ENCODE data around the gene SNRNP25. TPM values are rescaled to one million over a fixed set of nuclear protein-coding genes. Genes with fewer than 3 reads are reported as not detected.

SNRNP25 gene
- total and polyA plus RNA-seq, 2 of the 8 experiments (the other 6 are each of a cell fraction or from before 2014, with no cell fraction given) = 53.0 to 58.4 TPM

- ChIA-PET CTCF (ENCODE audit: partially characterized antibody) (interaction anchor here (0.6 to 25.7 kb wide), 7 partner anchors 8 to 155 kb away, joined by 3 to 856 read pairs (median 6); partner anchors contain the start of gene RHBDF1), POLR2A (ENCODE audit: partially characterized antibody) (interaction anchor here (1.0 to 2.2 kb wide), 4 partner anchors 11 to 20 kb away, joined by 3 to 7 read pairs (median 4); no protein-coding TSS in a partner anchor)
- TF ChIP-seq POLR2A (IDR thresholded peaks at IDR 0.05; ENCODE audit: control extremely low read depth in 1 of 2, low read depth in 2 of 2, low read length in 2 of 2) (0 out of 3 replicates have a peak, but pooled peaks of 1 of the 2 experiments have one; percentile 32), SP2 (IDR thresholded peaks at IDR 0.05; ENCODE audit: low read length) (no peak), POLR2AphosphoS5 (IDR thresholded peaks at IDR 0.05; ENCODE audit: low read depth, low read length) (no peak; the same call in 1 of the 2 replicates), POU5F1 (IDR thresholded peaks at IDR 0.05; ENCODE audit: low read depth, low read length) (no peak)
- DNase-seq (ENCODE audit: low read depth in 1 of 2, low spot score in 2 of 2) (no peak), FAIRE-seq (no peak)
- no peaks in the 10 kb centered on the region for H3K23me2 ChIP-seq (ENCODE audit: low read depth, low read length)
- no peak overlapping the region for H3K56ac ChIP-seq (replicated peaks; ENCODE audit: insufficient read length, low read depth, low read length)
- no peaks in the 10 kb centered on the region for H3K79me2 ChIP-seq (ENCODE audit: control insufficient read depth in 1 of 2, insufficient read depth in 2 of 2, low read length in 2 of 2)
- WGBS, 2 experiments (ENCODE audit: extremely low coverage in 1 of 2, insufficient coverage in 1 of 2, insufficient read length in 1 of 2, insufficient replicate concordance in 2 of 2, low coverage in 1 of 2, low lambda C conversion rate in 2 of 2, missing lambda C conversion rate in 1 of 2) = 94% methylated on average over 17 of the region's 18 CpGs; no CpG with 5 or more reads in 1 of the 2 experiments
- H4K8ac ChIP-seq (ENCODE audit: extremely low read depth, insufficient read depth, low read length) = no peak overlapping the region
- no peak overlapping the region for H2AK5ac ChIP-seq (ENCODE audit: low read depth, low read length)
- peaks cover 7 to 12% of the 10 kb centered on the region in 2 experiments for H4K20me1 ChIP-seq (replicated peaks in 1 of 2; ENCODE audit: control insufficient read depth in 1 of 2, insufficient read depth in 2 of 2, low read length in 2 of 2)
- H4K5ac ChIP-seq (ENCODE audit: insufficient read length, low read depth, low read length) = no peak overlapping the region
- no peak overlapping the region for H3K27ac ChIP-seq (ENCODE audit: low read depth, low read length)
- H3K36me3 ChIP-seq (ENCODE audit: control insufficient read depth in 2 of 4, insufficient read depth in 4 of 4, low read length in 3 of 4) = peaks cover 7 to 13% (median 11%) of the 10 kb centered on the region in 4 experiments; a peak in 7 of 8 replicates
- H4K91ac ChIP-seq (replicated peaks; ENCODE audit: insufficient read length, low read length) = no peak overlapping the region
- H2BK5ac ChIP-seq (ENCODE audit: low read depth, low read length) = no peak overlapping the region; the same call in 1 of the 2 replicates
- no peaks in the 10 kb centered on the region for H3K79me1 ChIP-seq (ENCODE audit: low read depth, low read length)
- H3K18ac ChIP-seq (ENCODE audit: extremely low read depth, low read length) = no peak overlapping the region
- H2AFZ ChIP-seq (ENCODE audit: low read length) = no peak overlapping the region
- H3K23ac ChIP-seq (ENCODE audit: insufficient read length) = no peak overlapping the region
- H3K14ac ChIP-seq (ENCODE audit: insufficient read length) = no peak overlapping the region
- H3K9me3 ChIP-seq (ENCODE audit: insufficient read depth in 2 of 2, low read depth in 1 of 2, low read length in 1 of 2) = no peaks in the 10 kb centered on the region
- H2BK120ac ChIP-seq (replicated peaks; ENCODE audit: low read depth, low read length) = no peak overlapping the region
- H3K4me3 ChIP-seq (ENCODE audit: extremely low read depth in 1 of 4, insufficient read depth in 2 of 4, low read depth in 3 of 4, low read length in 4 of 4) = no peak overlapping the region
- no peaks in the 10 kb centered on the region for H3K27me3 ChIP-seq (replicated peaks in 1 of 4; ENCODE audit: control insufficient read depth in 3 of 4, extremely low read depth in 1 of 4, insufficient read depth in 3 of 4, low read length in 3 of 4)
- H3K4me2 ChIP-seq (ENCODE audit: insufficient read depth in 1 of 2, low read depth in 2 of 2, low read length in 2 of 2) = no peak overlapping the region
- no peak overlapping the region for H3K4ac ChIP-seq (replicated peaks; ENCODE audit: insufficient read length, low read depth, low read length)
- H2BK12ac ChIP-seq (ENCODE audit: low read depth, low read length) = no peak overlapping the region
- peaks cover 0 to 8% (median 2%) of the 10 kb centered on the region in 4 experiments; a peak in 5 of 7 replicates for H3K4me1 ChIP-seq (replicated peaks in 1 of 4; ENCODE audit: control insufficient read depth in 3 of 4, insufficient read depth in 4 of 4, low read length in 3 of 4)
- no peak overlapping the region for H2BK15ac ChIP-seq (ENCODE audit: low read length)
- no peak overlapping the region for H2BK20ac ChIP-seq (ENCODE audit: low read length)
- H3K9ac ChIP-seq (replicated peaks in 1 of 4; ENCODE audit: extremely low read depth in 1 of 4, low read depth in 3 of 4, low read length in 3 of 4) = no peak overlapping the region
These were observed 31.8 kb downstream of the SNRNP25 start for GRCh38 chr16:85407-85782.
